GM23338 (cell line): ENCODE measurements around the gene SLC4A8. TPM values are rescaled to one million over a fixed set of nuclear protein-coding genes. Genes with fewer than 3 reads are reported as not detected.

ENCODE experiments used
- ATAC-seq: fragments of 200-7000 bp; cut with Tn5 transposase; 3 replicates; pipeline ENCODE4 v1.9.1; 2020
- DNase-seq: peaks from one replicate; pipeline ENCODE4 v3.0.0-alpha.2; 2015; ENCODE audit warnings: low spot score
- H2AFZ ChIP-seq: fragments of 200-600 bp; sonication (generic); 2 replicates; pipeline ENCODE4 v1.8.0; 2016; ENCODE audit warnings: antibody characterized with exemption, mild to moderate bottlenecking, moderate library complexity
- H3F3A ChIP-seq: fragments of 200-600 bp; sonication (generic); replicated peaks from 2 replicates; pipeline ENCODE4 v1.8.0; 2017; ENCODE audit warnings: antibody characterized with exemption, mixed run types, low read depth
- H3K27ac ChIP-seq: fragments of 200-600 bp; sonication (generic); 2 replicates; pipeline ENCODE4 v1.6.1; 2016; ENCODE audit warnings: low read depth
- H3K27me3 ChIP-seq: fragments of 200-600 bp; sonication (generic); 2 replicates; pipeline ENCODE4 v1.8.0; 2016; ENCODE audit warnings: mild to moderate bottlenecking, mixed run types, moderate library complexity; ENCODE audit not compliant: insufficient read depth
- H3K36me3 ChIP-seq: fragments of 200-600 bp; sonication (generic); 2 replicates; pipeline ENCODE4 v1.8.0; 2016; ENCODE audit warnings: mild to moderate bottlenecking; ENCODE audit not compliant: insufficient read depth
- H3K4me1 ChIP-seq: fragments of 200-600 bp; sonication (generic); 2 replicates; pipeline ENCODE4 v1.8.0; 2016; ENCODE audit warnings: mild to moderate bottlenecking, moderate library complexity; ENCODE audit not compliant: insufficient read depth
- H3K4me2 ChIP-seq: fragments of 200-600 bp; sonication (generic); 2 replicates; pipeline ENCODE4 v1.7.1; 2017; ENCODE audit warnings: mixed run types
- H3K4me3 ChIP-seq: fragments of 200-600 bp; sonication (generic); 2 replicates; pipeline ENCODE4 v1.6.1; 2016; ENCODE audit warnings: mixed run types
- H3K79me2 ChIP-seq: fragments of 200-600 bp; sonication (generic); replicated peaks from 2 replicates; pipeline ENCODE4 v1.8.0; 2017; ENCODE audit warnings: mild to moderate bottlenecking; ENCODE audit not compliant: insufficient read depth
- H3K9me2 ChIP-seq: fragments of 200-600 bp; sonication (generic); 2 replicates; pipeline ENCODE4 v1.8.0; 2017; ENCODE audit not compliant: insufficient read depth
- H4K20me1 ChIP-seq: fragments of 200-600 bp; sonication (generic); replicated peaks from 2 replicates; pipeline ENCODE4 v1.8.0; 2017; ENCODE audit warnings: mild to moderate bottlenecking; ENCODE audit not compliant: insufficient read depth
- H3K27ac Mint-ChIP-seq: 2 replicates; pipeline ENCODE4 v1.8.0; 2020; ENCODE audit warnings: inconsistent platforms, mild to moderate bottlenecking, moderate library complexity, mixed read lengths
- H3K27me3 Mint-ChIP-seq: 3 replicates; pipeline ENCODE4 v1.8.0; 2022; ENCODE audit warnings: low read depth, mild to moderate bottlenecking, moderate library complexity, mixed read lengths, inconsistent platforms; ENCODE audit not compliant: insufficient read depth, poor library complexity
- H3K36me3 Mint-ChIP-seq: 3 replicates; pipeline ENCODE4 v1.8.0; 2021; ENCODE audit warnings: low read depth, mild to moderate bottlenecking, inconsistent platforms, moderate library complexity, mixed read lengths
- H3K4me1 Mint-ChIP-seq: 3 replicates; pipeline ENCODE4 v1.8.0; 2020; ENCODE audit warnings: mild to moderate bottlenecking, inconsistent platforms, mixed read lengths
- H3K4me3 Mint-ChIP-seq: 3 replicates; pipeline ENCODE4 v1.8.0; 2021; ENCODE audit warnings: moderate library complexity, mild to moderate bottlenecking, inconsistent platforms, mixed read lengths
- H3K9me3 Mint-ChIP-seq: 3 replicates; pipeline ENCODE4 v1.8.0; 2020; ENCODE audit warnings: moderate library complexity, mild to moderate bottlenecking, inconsistent platforms, mixed read lengths
- CREB1 ChIP-seq: fragments of 250-450 bp; sonication (Bioruptor Pico); IDR thresholded peaks from 2 replicates; pipeline ENCODE4 v1.5.0; 2020; ENCODE audit warnings: low read depth, mild to moderate bottlenecking, moderate library complexity
- CTCF ChIP-seq, 2 experiments: fragments of 200-600 bp in 1 of 2; sonication (generic) in 1 of 2; conservative IDR thresholded peaks; 2 replicates each; pipeline versions ENCODE4 v1.5.1 to v1.6.1; 2016 to 2017; ENCODE audit warnings: antibody characterized with exemption in 2 of 2, low read depth in 2 of 2, mild to moderate bottlenecking in 2 of 2, moderate library complexity in 1 of 2
- ETS1 ChIP-seq: IDR thresholded peaks from 2 replicates; pipeline ENCODE4 v1.6.1; 2016; ENCODE audit warnings: antibody characterized with exemption
- EZH2 ChIP-seq: fragments of 200-600 bp; sonication (generic); IDR thresholded peaks from one replicate; pipeline ENCODE4 v1.8.0; 2017; ENCODE audit warnings: antibody characterized with exemption, mild to moderate bottlenecking, low read depth; ENCODE audit not compliant: unreplicated experiment
- EZH2phosphoT487 ChIP-seq: fragments of 200-600 bp; sonication (generic); IDR thresholded peaks from one replicate; pipeline ENCODE4 v1.8.1; 2018; ENCODE audit warnings: antibody characterized with exemption; ENCODE audit not compliant: unreplicated experiment
- JUNB ChIP-seq: IDR thresholded peaks from one replicate; pipeline ENCODE4 v1.6.1; 2016; ENCODE audit warnings: antibody characterized with exemption; ENCODE audit not compliant: unreplicated experiment
- NANOG ChIP-seq: IDR thresholded peaks from 2 replicates; pipeline ENCODE4 v1.6.1; 2016; ENCODE audit warnings: antibody characterized with exemption, borderline replicate concordance
- POLR2AphosphoS5 ChIP-seq: IDR thresholded peaks from 2 replicates; pipeline ENCODE4 v1.6.1; 2016; ENCODE audit warnings: antibody characterized with exemption, low read depth
- REST ChIP-seq: IDR thresholded peaks from one replicate; pipeline ENCODE4 v1.6.1; 2018; ENCODE audit warnings: antibody characterized with exemption; ENCODE audit not compliant: unreplicated experiment
- STAT1 ChIP-seq: IDR thresholded peaks from one replicate; pipeline ENCODE4 v1.6.1; 2016; ENCODE audit warnings: antibody characterized with exemption; ENCODE audit not compliant: unreplicated experiment
- ZNF114 ChIP-seq: fragments of 250-450 bp; sonication (Bioruptor Pico); IDR thresholded peaks from 2 replicates; pipeline ENCODE4 v1.5.0; 2020; ENCODE audit warnings: mild to moderate bottlenecking, moderate library complexity
- ZNF331 ChIP-seq: fragments of 250-450 bp; sonication (Bioruptor Pico); IDR thresholded peaks from 2 replicates; pipeline ENCODE4 v1.5.0; 2020; ENCODE audit warnings: low read depth, mild to moderate bottlenecking, moderate library complexity
- polyA plus RNA-seq: library from polyadenylated mRNA; unstranded; fragments of >200 nt; fragmentation: Nextera tagmentation; extraction: Ambion mirVana; gene quantifications from 2 replicates; pipeline ENCODE4 v1.2.1, GENCODE V29; 2016
- total RNA-seq: library from RNA; depleted of rRNA; stranded (reverse); fragments of >200 nt; shearing (Covaris generic); gene quantifications from 2 replicates; pipeline ENCODE4 v1.2.3, GENCODE V29; 2014
- TF ChIP-seq, protein P1 (sequence below): fragments of 250-450 bp; sonication (Bioruptor Pico); IDR thresholded peaks from 2 replicates; pipeline ENCODE4 v1.5.0; 2020; ENCODE audit warnings: mild to moderate bottlenecking, moderate library complexity

Gene SLC4A8
- total and polyA plus RNA-seq, 2 experiments from 2014 or later, result 7.6 to 9.2 TPM

GRCh38 chr12:51443573-51443972, 18.9 kb downstream of the SLC4A8 start:
- DNase-seq (no peak), ATAC-seq (no peak)
- Histone ChIP-seq H2AFZ (no peak overlapping the region), H3K9me2 (peaks cover 3% of the 10 kb centered on the region; the same call in 1 of the 2 replicates), H3K27me3 (no peaks in the 10 kb centered on the region), H3K79me2 (peaks cover 3% of the 10 kb centered on the region), H3K27ac (no peak overlapping the region), H3K36me3 (no peaks in the 10 kb centered on the region), H3K4me2 (no peak overlapping the region), H4K20me1 (no peaks in the 10 kb centered on the region), H3F3A (no peaks in the 10 kb centered on the region), H3K4me3 (no peak overlapping the region), H3K4me1 (peaks cover 13% of the 10 kb centered on the region)
- Mint-ChIP-seq H3K4me3 (no peak overlapping the region), H3K27me3 (peaks cover 2% of the 10 kb centered on the region), H3K36me3 (no peaks in the 10 kb centered on the region; the same call in 2 of the 3 replicates), H3K27ac (no peak overlapping the region), H3K9me3 (no peaks in the 10 kb centered on the region), H3K4me1 (peaks cover 10% of the 10 kb centered on the region)
- no peak for TF ChIP-seq CREB1
- TF ChIP-seq POLR2AphosphoS5, result no peak
- TF ChIP-seq ZNF331, result no peak
- no peak for TF ChIP-seq CTCF (conservative IDR thresholded peaks at IDR 0.05; ENCODE audit: low read depth in 2 of 2)
- TF ChIP-seq NANOG, result no peak
- no peak for TF ChIP-seq ZNF114 (CRISPR knock-in tag)
- TF ChIP-seq, protein P1, sequence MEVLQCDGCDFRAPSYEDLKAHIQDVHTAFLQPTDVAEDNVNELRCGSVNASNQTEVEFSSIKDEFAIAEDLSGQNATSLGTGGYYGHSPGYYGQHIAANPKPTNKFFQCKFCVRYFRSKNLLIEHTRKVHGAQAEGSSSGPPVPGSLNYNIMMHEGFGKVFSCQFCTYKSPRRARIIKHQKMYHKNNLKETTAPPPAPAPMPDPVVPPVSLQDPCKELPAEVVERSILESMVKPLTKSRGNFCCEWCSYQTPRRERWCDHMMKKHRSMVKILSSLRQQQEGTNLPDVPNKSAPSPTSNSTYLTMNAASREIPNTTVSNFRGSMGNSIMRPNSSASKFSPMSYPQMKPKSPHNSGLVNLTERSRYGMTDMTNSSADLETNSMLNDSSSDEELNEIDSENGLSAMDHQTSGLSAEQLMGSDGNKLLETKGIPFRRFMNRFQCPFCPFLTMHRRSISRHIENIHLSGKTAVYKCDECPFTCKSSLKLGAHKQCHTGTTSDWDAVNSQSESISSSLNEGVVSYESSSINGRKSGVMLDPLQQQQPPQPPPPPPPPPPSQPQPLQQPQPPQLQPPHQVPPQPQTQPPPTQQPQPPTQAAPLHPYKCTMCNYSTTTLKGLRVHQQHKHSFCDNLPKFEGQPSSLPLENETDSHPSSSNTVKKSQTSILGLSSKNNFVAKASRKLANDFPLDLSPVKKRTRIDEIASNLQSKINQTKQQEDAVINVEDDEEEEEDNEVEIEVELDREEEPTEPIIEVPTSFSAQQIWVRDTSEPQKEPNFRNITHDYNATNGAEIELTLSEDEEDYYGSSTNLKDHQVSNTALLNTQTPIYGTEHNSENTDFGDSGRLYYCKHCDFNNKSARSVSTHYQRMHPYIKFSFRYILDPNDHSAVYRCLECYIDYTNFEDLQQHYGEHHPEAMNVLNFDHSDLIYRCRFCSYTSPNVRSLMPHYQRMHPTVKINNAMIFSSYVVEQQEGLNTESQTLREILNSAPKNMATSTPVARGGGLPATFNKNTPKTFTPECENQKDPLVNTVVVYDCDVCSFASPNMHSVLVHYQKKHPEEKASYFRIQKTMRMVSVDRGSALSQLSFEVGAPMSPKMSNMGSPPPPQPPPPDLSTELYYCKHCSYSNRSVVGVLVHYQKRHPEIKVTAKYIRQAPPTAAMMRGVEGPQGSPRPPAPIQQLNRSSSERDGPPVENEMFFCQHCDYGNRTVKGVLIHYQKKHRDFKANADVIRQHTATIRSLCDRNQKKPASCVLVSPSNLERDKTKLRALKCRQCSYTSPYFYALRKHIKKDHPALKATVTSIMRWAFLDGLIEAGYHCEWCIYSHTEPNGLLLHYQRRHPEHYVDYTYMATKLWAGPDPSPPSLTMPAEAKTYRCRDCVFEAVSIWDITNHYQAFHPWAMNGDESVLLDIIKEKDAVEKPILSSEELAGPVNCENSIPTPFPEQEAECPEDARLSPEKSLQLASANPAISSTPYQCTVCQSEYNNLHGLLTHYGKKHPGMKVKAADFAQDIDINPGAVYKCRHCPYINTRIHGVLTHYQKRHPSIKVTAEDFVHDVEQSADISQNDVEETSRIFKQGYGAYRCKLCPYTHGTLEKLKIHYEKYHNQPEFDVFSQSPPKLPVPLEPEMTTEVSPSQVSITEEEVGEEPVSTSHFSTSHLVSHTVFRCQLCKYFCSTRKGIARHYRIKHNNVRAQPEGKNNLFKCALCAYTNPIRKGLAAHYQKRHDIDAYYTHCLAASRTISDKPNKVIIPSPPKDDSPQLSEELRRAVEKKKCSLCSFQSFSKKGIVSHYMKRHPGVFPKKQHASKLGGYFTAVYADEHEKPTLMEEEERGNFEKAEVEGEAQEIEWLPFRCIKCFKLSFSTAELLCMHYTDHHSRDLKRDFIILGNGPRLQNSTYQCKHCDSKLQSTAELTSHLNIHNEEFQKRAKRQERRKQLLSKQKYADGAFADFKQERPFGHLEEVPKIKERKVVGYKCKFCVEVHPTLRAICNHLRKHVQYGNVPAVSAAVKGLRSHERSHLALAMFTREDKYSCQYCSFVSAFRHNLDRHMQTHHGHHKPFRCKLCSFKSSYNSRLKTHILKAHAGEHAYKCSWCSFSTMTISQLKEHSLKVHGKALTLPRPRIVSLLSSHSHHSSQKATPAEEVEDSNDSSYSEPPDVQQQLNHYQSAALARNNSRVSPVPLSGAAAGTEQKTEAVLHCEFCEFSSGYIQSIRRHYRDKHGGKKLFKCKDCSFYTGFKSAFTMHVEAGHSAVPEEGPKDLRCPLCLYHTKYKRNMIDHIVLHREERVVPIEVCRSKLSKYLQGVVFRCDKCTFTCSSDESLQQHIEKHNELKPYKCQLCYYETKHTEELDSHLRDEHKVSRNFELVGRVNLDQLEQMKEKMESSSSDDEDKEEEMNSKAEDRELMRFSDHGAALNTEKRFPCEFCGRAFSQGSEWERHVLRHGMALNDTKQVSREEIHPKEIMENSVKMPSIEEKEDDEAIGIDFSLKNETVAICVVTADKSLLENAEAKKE (CRISPR knock-in tag), result no peak
- TF ChIP-seq JUNB, result no peak
- no peak for TF ChIP-seq ETS1
- TF ChIP-seq STAT1, result no peak
- TF ChIP-seq EZH2phosphoT487, result no peak
- no peak for TF ChIP-seq EZH2
- no peak for TF ChIP-seq REST
